GM12873 (cell line): ENCODE results near the gene LMLN.
A peak's percentile ranks its signal among the peaks of the same experiment; 100 is the strongest.

Experiments
- TF ChIP-seq, protein P1 (sequence below): IDR thresholded peaks from 2 replicates; pipeline ENCODE4 v1.5.1; 2012; ENCODE audit warnings: low read depth, mild to moderate bottlenecking, moderate library complexity, low read length, control low read depth; ENCODE audit not compliant: insufficient read depth; ENCODE audit errors: missing control alignments

LMLN gene, protein sequence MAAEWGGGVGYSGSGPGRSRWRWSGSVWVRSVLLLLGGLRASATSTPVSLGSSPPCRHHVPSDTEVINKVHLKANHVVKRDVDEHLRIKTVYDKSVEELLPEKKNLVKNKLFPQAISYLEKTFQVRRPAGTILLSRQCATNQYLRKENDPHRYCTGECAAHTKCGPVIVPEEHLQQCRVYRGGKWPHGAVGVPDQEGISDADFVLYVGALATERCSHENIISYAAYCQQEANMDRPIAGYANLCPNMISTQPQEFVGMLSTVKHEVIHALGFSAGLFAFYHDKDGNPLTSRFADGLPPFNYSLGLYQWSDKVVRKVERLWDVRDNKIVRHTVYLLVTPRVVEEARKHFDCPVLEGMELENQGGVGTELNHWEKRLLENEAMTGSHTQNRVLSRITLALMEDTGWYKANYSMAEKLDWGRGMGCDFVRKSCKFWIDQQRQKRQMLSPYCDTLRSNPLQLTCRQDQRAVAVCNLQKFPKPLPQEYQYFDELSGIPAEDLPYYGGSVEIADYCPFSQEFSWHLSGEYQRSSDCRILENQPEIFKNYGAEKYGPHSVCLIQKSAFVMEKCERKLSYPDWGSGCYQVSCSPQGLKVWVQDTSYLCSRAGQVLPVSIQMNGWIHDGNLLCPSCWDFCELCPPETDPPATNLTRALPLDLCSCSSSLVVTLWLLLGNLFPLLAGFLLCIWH

DNA sequence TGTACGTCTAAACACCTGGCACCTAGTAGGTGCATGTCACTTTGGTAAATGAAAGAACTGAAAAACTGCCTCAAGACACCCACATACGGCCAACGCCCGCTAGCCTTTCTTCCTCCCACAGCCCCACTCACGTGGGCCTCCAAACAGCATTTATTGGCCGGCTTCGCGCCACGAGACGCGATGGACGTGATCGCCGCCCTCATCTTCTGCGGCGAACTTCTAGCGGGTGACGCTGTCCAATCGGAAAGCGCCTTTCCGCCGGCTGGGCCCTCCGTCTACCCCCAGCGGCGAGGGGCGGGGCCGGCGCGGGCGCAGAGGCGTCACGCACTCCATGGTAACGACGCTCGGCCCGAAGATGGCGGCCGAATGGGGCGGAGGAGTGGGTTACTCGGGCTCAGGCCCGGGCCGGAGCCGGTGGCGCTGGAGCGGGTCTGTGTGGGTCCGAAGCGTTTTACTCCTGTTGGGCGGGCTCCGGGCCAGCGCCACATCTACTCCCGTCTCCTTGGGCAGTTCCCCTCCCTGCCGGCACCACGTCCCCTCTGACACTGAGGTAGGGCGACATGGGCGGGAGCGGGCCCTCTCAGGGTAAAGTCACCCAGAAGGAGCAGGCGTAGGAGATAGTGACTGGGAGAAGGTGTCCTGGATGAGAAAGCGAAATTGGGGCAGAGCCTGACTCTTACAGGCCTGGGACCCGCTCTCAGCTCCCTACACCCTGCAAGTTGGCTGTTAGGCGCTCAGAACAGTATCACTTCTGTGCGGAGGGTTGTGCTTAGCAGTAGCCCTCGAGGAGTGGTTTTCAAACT is at the start of gene LMLN:
TSS of gene LMLN (plus strand) at position 327 of the 803 bp plus-strand sequence. CDS start at position 356, 29 bp downstream.
- TF ChIP-seq, protein P1, sequence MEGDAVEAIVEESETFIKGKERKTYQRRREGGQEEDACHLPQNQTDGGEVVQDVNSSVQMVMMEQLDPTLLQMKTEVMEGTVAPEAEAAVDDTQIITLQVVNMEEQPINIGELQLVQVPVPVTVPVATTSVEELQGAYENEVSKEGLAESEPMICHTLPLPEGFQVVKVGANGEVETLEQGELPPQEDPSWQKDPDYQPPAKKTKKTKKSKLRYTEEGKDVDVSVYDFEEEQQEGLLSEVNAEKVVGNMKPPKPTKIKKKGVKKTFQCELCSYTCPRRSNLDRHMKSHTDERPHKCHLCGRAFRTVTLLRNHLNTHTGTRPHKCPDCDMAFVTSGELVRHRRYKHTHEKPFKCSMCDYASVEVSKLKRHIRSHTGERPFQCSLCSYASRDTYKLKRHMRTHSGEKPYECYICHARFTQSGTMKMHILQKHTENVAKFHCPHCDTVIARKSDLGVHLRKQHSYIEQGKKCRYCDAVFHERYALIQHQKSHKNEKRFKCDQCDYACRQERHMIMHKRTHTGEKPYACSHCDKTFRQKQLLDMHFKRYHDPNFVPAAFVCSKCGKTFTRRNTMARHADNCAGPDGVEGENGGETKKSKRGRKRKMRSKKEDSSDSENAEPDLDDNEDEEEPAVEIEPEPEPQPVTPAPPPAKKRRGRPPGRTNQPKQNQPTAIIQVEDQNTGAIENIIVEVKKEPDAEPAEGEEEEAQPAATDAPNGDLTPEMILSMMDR = no peak

DNA sequence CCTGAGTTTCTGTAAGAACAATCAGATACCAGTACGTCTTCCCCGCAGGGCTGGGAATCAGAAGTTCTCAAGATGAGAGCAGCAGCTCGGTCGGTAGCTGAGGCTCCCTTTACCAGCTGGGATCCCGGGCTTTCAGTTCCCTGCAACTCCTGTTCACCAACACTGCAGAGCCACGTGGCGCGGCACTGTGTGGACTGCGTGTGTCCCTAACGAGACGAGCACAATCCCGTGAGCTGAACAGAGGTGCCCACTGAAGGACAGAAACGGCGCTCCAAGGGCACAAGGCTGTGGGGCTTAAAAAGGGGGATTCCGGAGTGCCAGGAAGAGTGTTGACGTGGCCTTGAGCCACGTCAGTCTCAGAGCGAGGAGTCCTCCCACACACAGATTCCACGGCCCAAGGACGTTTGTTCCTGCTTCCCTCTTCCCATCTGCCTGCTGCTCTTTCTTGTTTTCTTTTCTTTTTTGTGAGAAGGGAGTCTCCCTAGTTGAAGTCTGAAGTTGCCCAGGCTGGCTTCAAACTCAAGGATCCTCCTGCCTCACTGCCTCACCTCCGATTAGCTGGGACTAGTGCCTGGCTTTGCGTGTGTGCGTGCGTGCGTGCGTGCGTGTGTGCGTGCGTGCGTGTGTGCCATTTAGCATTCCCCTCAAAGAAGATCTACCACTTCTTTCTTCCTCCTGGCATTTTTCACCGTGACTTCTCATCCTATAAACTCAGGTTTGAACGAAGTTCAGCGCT is 47.1 kb upstream of the LMLN start:
- TF ChIP-seq, protein P1 = no peak

DNA sequence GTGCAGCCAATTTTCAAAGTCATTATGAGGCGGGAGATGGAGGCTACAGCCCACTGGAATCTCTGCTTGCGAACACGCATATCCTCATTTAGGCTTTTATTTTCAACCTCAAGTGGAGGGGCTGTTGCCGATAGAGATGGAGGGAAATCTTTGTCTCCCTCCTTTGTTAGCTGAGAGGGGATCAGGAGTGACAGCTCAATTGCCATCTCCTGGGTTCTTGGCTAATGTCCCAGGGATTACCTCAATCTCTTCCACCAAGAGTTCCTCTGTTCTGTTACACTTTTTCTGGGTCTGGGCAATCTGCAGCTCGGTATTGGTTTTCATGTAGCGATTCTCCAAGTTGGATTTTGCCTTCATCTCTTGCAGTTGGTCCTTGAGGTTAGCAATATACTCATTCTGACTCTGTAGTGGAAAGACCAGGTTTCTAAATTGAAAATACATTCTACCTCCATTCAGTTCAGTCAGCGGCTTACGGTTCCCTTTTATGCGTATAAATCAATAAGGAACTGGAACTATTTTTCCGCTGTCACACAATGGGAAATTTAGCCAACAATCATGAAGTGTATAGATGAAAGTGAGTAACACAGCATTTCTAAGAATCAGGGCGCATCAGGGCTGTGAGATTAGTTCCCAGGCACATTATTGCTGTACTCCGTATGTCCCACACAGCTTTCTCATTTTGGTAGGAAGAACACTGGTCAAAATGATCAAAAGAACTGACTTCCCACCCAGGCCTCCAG is 46.2 kb upstream of the LMLN start:
- TF ChIP-seq, protein P1 = no peak

DNA sequence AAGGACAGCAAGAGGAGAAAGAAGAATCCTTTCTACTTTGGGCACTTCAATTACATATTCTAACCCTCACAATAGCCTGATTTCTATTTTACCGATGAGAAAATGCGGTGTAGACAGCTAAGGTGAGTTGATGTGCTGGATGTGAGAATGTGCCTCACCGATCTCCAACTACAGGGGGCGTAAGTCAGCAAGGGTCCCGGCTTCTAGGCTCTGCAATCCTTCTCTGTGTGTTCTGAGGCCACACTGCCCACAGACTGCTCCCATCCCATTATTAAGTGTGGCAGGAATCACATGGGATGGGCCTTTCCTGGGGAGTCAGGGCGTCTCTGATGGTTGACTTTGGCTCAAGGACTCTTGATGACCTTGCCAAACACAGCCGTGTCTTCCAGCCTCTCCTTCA is 33.6 kb upstream of the LMLN start:
- TF ChIP-seq, protein P1 = peak; percentile 48

DNA sequence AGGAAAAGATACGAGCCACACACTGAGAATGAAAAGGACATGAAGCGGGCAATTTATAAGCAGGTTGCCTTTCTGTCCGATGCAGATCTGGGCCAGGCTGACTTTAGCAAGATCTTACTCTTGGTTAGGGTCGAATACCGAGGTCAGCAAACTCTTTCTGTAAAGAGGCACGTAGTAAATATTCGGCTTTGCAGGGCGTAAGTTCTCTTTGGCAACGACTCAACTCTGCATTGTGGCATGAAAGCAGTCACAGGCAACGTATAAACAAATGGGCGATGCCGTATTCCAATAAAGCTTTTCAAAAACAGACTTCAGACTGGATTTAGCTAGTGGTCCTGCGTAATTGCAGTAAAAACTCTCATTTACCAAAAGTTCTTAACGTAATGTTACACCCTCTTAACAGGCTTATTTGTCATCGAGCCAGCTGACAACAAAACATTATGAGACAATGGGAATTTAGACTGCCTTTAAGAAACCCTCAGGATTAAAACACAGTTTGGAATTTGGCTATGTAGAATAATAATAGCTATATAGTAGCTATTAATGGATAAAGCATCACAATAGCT is 23.1 kb upstream of the LMLN start:
- TF ChIP-seq, protein P1 = no peak

DNA sequence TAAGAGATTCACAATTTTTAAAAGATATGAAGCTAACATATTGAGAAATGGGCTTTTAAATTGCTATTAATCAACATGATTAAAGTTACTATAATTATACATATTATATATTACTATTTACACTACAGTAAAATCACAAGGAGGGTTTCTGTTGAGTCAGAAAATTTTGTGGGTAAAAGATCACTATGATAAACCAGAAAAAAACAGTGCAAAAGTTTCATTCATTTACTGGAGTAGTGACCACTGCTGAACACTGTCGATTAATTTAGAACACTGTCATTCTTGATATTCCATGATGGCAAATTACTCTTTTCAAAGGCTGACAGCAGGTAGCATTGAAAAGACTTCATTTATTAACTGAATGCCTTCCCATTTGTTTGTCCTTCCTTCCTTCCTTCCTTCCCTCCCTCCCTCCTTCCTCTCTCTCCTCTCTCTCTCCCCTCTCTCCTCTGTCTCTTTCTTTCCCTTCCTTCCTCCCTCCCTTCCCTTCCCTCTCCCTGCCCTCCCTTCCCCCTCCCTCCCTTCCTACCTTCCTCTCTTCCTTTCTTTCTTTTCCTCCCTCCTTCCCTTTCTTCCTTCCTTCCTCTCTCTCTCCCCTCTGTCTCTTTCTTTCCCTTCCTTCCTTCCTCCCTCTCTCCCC is 19.2 kb upstream of the LMLN start:
- TF ChIP-seq, protein P1 = no peak
